HG03060 (cell line): ENCODE data around the gene RIMS1.

ENCODE experiments used
- ATAC-seq: cut with Tn5 transposase; IDR thresholded peaks from one replicate; pipeline ENCODE4 v1.9.1; 2021; ENCODE audit warnings: low read depth, moderate number of reproducible peaks; ENCODE audit not compliant: unreplicated experiment

RIMS1 gene

DNA sequence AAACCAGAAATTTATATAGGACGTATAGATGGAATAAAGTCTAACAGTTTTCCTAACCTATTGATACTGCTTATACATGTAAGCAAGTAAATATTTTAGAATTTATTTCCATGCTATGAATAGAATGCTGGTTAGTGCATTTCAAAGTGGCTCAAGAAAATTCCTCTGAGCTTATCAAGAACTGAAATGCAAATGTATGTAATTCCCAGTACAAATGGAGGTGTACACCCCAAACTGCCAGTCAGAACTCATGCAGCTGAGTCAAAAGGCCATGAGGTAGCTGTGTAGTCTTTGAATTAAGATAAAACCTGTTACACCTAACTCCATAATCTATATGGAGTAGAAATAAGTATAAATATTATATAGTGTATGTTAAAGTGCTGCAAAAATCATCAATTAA, 503.3 kb downstream of the RIMS1 start:
- ATAC-seq, result no peak

DNA sequence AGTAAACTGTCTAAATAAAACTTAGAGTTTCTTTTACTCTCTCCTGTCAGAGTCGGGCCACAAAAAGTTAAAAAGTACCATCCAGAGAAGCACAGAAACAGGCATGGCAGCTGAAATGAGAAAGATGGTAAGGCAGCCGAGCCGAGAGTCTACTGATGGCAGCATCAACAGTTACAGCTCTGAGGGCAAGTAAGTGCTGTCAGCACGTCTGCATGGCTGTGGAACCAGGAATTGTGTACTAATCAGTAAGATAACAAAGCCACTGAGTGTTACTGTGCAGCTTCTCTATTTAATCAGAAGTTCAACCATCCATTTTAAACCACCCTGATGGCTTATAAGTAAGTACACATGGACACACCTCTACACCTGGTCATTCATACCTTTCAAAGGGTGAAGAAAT, 504.2 kb downstream of the RIMS1 start:
- ATAC-seq, result no peak

DNA sequence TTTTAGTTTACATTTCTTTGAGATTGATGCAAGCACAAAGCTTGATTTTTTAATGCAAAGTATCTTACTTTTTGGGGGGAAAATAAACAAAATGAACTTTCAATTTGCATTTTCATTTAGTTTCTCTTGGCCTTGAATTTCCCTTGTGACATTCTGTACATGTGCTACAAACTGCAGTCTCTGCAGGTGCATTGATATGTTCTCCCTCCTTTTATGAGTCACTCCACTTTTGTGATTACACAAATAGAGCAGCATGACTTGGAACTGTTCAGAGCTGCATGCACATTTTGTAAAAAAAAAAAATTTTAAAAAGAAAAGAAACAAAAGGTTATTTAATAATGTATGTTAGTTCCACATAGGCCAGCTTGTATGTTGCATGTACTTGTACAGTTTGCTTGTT, 515.5 kb downstream of the RIMS1 start:
- ATAC-seq, result no peak

DNA sequence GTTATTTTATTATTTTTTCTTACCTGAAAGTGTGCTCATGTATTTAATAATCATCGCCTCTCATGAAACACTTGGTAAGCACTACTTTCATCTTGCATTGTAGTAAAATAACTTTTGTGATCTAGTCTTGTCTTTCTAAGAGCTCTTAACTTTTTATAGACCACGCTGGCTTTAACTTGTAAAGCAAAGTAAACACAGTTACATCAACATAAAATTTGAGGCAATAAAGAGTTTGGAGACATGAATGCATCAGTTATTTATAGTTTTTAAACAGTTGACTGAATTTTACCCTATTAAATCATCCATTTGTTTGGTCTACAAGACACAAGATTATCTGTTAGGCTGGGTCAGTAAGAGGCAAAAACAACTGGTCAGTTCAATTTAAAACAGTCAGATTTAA, 517.1 kb downstream of the RIMS1 start:
- no peak for ATAC-seq

DNA sequence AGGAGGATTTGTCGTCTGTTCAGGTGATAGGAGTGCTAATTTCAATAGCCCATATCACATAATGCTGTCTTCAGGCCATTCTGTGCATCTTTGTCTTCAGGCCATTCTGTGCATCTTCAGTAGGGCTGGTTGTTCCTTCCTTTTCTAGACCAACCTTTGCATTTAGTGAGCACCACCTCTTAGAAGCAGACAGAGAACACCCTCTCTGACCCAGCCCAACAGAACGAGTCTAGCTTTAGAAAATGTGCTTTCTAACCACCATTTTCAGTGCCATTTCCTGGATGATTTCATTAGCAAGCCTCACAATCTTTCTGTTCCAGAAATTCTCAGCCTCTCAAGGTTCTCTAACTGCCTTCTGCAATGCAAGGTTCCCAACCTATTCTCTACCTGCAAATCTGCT, 520.2 kb downstream of the RIMS1 start:
- ATAC-seq, result no peak

DNA sequence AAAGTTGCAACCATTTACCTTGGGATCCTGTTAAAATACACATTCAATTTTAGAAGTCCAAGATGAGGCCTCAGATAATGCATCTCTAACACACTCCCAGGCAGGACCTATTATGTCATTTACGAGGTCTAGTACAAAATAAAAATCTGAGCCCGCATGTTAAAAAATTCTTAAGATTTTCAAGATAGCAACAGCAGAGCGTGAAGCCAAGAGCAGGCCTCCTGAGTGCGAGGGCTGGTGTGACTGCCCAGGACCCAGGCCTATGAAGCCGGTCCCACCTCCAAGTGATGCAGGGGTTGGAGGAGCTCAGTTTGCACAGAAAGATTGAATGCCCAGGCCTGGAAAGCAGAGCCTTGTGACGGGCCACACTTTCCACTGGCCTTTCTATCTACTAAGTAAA, 524.4 kb downstream of the RIMS1 start:
- no peak for ATAC-seq

DNA sequence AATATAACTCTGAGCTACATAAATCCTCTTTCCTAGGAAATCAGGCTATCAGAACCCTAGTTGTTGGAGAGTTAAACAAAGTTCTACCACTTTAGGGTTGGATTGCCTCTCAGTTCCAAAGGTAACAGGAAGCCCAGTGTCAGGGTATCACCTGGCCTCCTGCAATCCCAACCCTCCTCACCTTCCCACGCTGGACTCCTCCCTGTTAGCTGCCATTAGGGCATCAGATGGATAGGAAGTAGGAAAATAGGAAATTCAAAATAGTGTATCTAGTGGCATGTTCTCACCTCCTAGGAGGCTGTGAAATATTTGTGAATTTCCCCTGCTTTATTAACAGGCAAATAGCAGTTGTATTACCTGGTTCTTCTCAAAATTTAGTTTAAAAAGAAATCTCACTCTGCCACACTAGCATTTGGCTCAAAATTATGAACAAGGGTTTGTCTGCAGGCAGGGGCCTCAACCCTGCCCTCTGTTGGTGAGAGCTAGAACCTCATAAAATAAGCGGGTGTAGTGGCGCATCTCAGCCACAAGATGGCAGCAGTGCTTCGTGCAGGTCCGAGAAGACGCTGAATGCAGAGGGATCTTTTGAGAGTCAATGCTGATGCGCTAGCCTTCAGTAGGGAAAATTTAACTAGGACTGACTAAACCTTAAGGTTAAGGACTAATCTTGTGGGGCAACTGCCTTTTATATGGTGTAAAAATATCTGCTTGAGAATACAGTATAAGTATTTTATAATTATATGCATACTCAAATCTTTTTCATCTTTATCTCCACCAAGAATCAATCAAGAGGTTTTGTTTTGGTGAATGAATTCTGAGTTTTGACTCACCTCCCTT, 525.7 kb downstream of the RIMS1 start:
- ATAC-seq, result peak; percentile 52

DNA sequence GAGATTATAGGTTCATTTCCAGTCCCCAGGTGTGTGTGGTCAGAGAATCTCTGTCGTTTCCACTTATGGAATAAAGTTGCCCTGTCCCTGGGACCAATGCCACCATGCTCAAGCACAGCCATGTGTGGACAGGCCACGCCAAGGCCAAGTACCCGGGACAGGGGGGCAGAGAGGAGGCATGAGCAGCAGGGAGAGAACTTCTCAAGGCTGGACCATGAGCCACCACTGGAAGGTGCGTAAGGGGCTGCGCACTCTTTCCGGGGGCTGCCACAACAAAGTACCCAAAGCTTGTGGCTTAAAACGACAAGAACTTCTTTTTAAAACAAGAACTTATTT, 526.3 kb downstream of the RIMS1 start:
- no peak for ATAC-seq

DNA sequence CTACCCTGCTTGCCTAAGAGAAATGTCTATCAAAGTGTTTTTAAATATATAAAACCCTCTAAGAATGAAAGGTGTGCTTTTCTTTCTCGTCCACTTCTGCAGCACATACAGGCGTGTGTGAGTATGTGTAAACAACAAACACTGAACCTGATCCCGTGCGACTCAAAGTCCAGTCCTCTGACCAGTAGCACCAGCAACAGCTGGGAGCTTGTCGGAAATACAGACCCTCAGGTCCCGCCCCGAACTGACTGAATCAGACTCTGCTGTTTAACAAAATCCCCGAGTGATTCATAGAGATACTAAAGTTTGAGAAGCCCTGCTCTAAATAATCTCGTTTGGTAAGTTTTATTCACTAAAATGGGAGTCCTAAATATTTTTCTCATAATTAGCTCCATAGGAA, 527.5 kb downstream of the RIMS1 start:
- ATAC-seq, result no peak

DNA sequence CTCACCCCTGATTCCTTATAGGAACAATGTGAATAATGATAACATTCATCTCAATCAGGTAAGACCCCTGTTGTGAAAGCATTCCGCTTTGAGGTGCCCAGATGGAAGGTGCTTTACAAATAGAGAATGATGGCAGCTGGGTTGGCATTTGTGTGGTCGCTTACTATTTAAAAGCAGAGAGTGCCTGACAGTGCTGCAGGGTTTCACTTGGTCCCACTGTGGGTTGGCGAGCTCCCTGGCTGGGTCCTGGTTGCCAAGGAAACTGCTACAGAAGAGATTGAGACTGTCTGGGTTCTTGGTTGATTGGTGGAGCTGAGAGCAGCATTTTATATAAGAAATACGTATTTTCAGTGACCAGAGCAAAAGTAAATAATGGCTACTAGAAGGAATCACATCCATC, 528.3 kb downstream of the RIMS1 start:
- ATAC-seq, result no peak

DNA sequence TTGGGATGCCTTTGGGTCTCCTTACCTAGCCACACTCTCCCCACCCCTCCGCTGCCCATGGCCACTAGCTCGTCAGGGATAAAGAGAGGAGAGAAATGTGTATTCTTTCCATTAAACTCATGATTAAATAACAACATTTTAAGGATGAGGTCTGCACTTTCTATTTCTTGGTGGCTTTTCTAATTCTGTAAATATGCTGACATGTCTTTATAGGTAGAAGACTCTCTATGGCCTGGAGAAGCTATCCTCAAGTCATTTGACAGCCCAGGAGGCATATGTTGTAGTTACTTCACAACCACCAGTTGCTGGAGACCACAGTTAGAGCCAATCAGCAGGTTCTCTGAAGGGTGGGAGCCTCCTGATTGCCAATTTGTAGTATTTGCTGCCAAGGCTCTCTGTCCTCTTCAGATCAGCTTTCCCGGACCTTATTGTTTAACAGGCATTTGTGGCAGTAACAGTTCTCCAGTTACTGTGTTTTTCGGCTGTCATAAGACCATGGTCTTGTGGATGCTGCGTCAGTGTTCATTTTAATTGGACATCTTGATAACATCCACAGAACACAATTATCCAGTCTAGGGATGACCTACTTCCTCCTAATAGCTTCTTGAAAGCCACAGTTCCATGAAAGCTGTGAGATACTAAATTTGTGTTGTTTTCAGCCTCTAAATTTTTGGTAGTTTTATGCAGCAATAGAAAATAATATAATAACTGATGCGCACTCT, 530.6 kb downstream of the RIMS1 start:
- no peak for ATAC-seq

DNA sequence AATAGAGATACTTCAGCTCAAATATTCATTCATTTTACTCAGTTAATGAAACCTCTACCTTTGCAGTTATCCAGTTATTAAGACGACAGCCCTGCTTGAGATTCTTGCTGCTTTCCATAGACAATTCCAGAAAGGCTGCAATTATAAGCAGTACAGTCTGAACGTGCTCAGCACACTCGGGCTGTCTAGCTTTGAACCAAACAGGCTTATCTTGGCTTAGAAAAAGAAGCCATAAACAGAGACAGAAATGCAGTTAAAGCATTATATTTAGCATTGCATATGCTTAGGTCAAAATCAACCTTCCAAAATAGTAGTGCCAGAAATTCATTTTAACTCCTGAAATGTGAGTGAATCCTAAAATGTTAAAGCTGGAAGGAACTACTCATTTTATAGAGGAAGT, 531.4 kb downstream of the RIMS1 start:
- no peak for ATAC-seq

DNA sequence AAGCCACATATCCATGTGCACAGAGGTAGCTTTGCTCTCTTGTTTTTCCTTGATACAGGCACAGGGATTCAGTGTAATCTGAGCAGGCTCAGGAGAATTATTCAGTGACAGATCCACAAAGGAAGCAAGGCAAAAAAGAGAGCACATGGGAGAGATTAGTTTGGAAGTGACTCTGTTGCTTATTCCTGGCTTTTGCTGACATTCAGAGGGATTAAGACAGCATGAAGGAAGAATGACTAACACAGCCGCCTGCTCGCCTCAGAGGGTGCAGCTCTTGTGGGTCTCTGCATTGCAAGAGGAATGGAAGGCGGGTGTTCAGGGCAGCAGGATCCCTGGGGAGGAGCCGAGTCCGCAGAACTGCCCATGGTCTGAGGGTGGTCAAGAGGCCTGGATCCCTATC, 532.1 kb downstream of the RIMS1 start:
- no peak for ATAC-seq

DNA sequence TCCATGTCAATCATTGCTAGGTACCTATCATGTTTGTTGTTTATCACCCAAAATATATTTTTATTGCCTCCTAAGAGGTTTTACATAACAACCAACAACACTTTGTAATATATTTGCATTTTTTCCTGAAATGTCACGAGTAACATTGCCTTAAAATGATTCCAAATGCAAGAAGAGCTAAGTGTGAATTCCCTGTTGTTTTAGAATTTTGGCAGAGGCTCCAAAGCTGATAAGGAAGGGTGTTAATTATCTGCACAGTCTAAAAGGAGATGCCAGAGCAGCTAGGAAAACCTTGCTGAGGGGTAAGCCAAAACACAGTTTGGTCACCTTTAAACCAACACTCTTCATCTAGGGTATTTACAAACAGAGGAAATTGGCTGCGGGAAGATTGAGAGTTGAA, 533.6 kb downstream of the RIMS1 start:
- no peak for ATAC-seq

DNA sequence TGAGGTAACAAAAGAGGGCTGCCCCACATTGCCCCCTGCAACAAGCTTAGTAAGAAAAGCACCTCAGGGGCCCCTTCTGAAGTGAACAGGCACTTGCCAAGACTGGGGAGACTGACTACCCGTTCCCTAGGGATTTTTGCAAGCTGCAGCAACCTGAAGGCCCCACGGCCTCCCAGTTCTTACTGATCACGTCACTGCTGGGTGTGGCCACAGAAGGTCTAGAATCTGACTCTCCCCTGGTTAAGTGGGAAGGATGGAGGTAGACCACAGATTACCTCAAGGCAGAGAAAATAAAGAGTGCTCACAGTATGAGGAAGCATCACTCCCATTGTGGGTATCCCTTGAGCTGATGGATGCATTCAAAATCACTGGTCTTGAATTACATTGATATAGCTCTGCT, 534.1 kb downstream of the RIMS1 start:
- no peak for ATAC-seq

DNA sequence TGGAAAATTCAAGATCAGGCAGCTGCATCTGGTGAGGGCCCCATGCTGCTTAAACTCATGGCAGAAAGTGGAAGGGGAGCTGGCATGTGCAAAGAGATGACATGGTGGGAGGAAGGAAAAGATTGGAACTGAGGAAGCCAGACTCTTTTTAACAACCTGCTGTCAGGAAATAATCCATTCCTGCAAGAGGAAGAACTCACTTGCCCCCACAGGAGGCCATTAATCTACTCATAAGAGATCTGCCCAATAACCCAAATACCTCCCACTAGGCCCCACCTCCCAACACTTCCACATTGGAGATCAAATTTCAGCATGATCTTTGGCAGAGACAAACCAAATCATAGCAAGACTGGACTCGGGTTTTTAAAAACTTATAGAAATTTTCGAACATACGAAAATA, 535.0 kb downstream of the RIMS1 start:
- ATAC-seq, result no peak

DNA sequence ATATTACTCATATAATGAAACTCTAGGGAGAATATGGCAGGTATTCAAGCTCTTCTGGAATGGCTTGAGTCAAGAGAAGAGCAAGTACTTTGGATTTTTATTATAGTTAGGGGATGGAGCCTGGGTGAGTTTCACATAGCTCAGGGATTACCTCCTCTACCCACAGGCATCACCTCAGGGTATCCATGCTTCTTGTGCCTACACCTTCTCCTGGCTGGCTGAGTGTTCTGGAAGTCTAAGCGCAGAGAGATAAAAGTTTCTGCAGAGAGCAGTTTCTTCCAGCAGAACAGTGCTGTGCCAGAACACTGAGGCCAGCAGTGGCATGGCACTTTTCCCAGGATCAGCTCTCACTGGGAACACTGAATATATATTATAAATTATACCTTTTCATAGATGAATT, 535.8 kb downstream of the RIMS1 start:
- ATAC-seq, result no peak

DNA sequence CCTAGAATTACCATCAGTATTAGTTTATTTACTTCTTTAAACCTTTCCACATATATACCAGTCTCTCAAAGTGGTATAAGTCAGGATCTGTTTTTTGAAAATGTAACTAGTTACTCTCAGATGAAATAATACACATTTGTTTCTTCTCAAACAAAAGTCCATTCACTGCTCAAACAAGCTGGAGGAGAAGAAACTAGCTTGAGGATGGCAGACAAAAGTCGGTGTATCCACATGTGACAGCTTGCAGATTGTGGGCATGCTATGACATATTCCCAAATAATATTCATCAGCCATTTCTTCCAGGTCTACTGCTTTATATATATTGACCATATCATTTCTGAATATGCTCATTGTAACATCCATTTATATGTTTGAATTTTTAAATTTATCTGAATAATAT, 538.1 kb downstream of the RIMS1 start:
- ATAC-seq, result no peak

DNA sequence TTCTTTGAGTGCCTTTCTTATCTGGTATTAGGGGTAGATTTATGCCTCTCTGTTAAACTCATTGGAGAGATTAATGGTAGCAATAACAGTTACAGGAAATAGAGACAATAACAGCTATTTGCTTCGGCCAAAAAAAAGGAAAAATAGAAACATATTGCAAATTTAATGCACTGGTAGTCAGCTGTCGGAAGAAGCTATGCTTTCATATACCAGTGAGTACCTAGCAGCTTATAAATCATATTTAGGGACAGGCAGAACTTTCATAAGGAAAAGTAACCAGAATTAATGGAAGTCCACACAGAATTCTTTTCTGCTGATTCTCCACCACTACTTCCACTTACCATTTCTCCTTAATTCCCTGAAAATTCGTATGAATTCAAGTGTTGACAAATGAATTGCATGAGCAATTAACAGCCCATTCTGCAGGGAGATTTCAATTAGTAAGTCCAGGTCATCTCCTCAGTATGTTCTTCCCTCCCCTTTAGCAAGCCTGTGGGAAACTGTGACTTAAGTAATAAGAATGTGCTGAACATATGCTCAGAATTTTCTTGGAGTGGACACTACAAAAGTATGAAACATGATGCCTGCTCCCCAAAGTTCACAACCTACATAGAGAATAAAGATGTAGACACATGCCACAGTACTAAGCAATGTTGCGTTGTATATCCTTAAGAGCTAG, 538.8 kb downstream of the RIMS1 start:
- ATAC-seq, result no peak

DNA sequence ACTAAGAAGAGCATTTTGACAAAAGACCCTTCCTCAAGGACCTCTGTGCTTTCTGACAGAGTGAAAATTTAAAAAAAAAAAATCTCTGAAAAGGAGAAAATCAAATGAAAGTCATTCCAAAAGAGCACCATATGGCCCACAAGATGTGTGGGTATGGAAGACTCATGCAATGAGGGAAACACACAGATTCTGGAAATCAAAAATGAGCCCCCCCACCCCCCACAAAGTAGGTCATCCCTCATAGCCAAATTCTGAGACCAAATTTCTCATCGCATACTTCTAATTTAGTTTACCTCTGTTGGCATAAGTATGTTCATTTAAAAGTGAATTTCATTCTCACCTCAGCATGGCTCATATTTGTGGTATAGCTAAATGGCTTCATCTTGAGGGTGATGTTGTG, 554.3 kb downstream of the RIMS1 start:
- no peak for ATAC-seq

DNA sequence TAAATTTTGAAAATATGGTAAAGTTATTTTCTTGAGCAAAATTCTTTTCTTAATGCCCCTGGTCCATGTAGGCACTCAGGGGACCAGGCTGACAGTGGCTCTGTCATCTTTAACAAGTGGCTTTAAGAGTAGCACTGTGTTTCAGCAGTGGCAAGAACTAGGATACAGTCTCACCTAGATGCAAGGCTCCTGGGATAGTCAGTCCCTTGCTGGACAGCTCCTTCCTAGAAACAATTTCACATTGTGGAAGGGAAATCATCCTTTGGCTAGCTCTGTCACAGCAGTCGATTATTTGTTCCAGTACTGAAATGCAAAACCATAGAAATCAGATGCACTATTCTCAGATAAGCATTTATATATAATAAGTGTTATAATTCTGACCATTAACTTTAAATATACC, 560.1 kb downstream of the RIMS1 start:
- ATAC-seq, result no peak
